ENCODE measurements around the gene OGDH. TPM values are rescaled to one million over a fixed set of nuclear protein-coding genes. Genes with fewer than 3 reads are reported as not detected.

OGDH gene
- total RNA-seq, 1 donor from 2014 or later = 68.0 TPM

DNA sequence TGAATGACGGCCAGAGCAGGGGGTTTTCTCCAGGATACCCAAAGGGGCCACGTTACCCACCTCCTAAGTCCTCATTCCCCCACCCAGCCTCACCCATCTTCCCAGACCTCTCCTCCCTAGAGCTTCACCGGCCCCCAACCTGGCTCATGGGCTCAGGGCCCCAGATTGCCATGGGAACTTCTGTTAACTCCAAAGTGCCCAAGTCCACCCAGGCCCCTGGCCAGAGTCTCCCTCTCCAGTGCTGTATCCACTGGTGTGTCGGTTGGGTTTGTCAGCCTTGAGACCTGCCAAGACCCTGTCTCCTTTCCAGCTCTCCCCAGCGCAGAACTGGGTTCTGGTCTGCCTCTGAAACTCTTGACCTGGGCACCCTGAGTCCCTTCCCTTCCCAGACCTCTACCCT lies 105.1 kb downstream of the OGDH start:
- H3K27ac Mint-ChIP-seq (ENCODE audit: unreplicated experiment) = no peak overlapping the region

DNA sequence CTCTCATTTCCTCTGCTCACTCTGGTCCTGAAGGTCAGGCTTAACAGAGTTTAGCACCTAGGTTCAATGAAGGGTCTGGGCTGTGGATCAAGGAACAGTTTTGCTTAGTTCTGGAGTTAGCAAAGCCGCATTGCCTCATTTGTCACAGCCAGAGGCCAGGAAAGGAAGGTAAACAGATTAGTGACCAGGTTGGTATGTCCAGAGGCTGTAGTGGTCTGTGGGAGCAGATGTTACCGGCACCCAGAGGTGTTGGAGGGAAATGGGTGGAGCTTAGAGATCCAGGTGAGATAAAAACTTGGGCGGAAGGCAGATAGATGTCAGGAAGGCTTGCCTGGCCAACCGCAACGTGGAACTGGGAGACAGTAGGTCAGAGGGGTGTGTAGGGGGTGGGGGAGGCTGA lies 105.6 kb downstream of the OGDH start:
- DNase-seq (ENCODE audit: extremely low spot score, unreplicated experiment) = no peak
- Mint-ChIP-seq H3K4me3 (ENCODE audit: unreplicated experiment) (no peak overlapping the region), H3K36me3 (ENCODE audit: unreplicated experiment) (peaks cover 14% of the 10 kb centered on the region), H3K27ac (ENCODE audit: unreplicated experiment) (no peak overlapping the region), H3K27me3 (ENCODE audit: unreplicated experiment) (no peaks in the 10 kb centered on the region), H3K9me3 (ENCODE audit: unreplicated experiment) (no peaks in the 10 kb centered on the region), H3K4me1 (ENCODE audit: unreplicated experiment) (no peaks in the 10 kb centered on the region)
- TF ChIP-seq, protein P1, sequence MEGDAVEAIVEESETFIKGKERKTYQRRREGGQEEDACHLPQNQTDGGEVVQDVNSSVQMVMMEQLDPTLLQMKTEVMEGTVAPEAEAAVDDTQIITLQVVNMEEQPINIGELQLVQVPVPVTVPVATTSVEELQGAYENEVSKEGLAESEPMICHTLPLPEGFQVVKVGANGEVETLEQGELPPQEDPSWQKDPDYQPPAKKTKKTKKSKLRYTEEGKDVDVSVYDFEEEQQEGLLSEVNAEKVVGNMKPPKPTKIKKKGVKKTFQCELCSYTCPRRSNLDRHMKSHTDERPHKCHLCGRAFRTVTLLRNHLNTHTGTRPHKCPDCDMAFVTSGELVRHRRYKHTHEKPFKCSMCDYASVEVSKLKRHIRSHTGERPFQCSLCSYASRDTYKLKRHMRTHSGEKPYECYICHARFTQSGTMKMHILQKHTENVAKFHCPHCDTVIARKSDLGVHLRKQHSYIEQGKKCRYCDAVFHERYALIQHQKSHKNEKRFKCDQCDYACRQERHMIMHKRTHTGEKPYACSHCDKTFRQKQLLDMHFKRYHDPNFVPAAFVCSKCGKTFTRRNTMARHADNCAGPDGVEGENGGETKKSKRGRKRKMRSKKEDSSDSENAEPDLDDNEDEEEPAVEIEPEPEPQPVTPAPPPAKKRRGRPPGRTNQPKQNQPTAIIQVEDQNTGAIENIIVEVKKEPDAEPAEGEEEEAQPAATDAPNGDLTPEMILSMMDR (IDR thresholded peaks at IDR 0.05) = no peak

More for the DNA sequence above, 105.1 kb downstream of the OGDH start:
- Mint-ChIP-seq H3K4me1 (ENCODE audit: unreplicated experiment) (no peaks in the 10 kb centered on the region), H3K4me3 (ENCODE audit: unreplicated experiment) (no peak overlapping the region), H3K9me3 (ENCODE audit: unreplicated experiment) (no peaks in the 10 kb centered on the region), H3K36me3 (ENCODE audit: unreplicated experiment) (peaks cover 16% of the 10 kb centered on the region), H3K27me3 (ENCODE audit: unreplicated experiment) (no peaks in the 10 kb centered on the region)
- no peak for DNase-seq (ENCODE audit: extremely low spot score, unreplicated experiment)
- TF ChIP-seq, protein P1 (IDR thresholded peaks at IDR 0.05) = no peak

DNA sequence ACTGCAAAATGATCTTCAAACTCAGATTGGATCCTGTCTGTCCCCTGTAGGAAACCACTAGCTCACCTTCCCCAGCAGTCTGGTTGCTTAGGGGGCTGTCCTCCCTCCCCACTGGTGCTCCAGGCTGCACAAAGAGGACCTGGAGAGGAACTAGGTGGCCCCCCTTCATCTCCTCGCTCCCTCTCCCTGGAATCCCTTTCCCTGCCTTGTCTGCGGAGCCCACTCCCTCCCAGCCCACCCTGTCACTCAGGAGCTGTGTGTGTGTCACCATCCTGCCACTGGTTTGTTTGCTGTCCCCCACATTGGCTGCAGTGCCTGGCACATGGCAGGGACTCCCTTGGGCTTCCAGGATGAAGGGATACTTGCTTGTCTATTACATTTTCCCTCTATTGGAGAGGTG lies 106.7 kb downstream of the OGDH start:
- Mint-ChIP-seq H3K4me3 (ENCODE audit: unreplicated experiment) (no peak overlapping the region), H3K27ac (ENCODE audit: unreplicated experiment) (no peak overlapping the region), H3K27me3 (ENCODE audit: unreplicated experiment) (no peaks in the 10 kb centered on the region), H3K4me1 (ENCODE audit: unreplicated experiment) (no peaks in the 10 kb centered on the region), H3K9me3 (ENCODE audit: unreplicated experiment) (no peaks in the 10 kb centered on the region), H3K36me3 (ENCODE audit: unreplicated experiment) (peaks cover 8% of the 10 kb centered on the region)
- DNase-seq (ENCODE audit: extremely low spot score, unreplicated experiment) = no peak
- TF ChIP-seq, protein P1 (IDR thresholded peaks at IDR 0.05) = no peak

DNA sequence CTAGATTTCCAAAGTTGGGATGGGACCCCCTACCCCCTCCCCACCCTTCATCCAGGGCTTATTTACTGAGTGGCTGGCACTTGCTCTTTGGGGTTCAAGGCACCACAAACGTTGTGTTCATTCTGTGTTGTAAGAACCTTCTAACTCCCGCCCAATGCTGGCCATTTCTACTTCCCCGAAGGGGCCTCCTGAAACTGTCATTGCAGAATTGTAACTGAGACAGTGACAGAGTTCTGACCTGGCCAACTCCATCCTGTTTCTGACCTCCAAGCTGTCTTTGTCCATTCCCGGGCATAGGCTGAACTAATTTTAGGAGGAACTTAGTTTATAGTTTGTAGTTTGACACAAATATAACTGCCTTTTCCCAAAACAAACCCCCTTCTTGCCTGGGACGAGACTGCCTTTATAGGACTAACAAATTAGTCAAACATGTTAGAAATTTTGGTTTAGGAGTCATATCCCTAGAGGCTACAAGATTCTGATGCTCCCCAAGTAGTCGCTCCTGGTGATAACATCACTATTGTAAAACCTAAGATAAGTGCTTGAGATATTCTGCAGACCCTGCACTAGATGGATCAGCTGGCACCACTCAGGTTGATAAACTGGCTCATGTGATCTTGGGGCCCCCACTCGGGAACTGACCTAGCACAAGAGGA lies 107.4 kb downstream of the OGDH start:
- H3K4me1 Mint-ChIP-seq (ENCODE audit: unreplicated experiment) = no peaks in the 10 kb centered on the region
- H3K4me3 Mint-ChIP-seq (ENCODE audit: unreplicated experiment) = no peak overlapping the region
- DNase-seq (ENCODE audit: extremely low spot score, unreplicated experiment) = no peak
- no peaks in the 10 kb centered on the region for H3K9me3 Mint-ChIP-seq (ENCODE audit: unreplicated experiment)
- no peaks in the 10 kb centered on the region for H3K27me3 Mint-ChIP-seq (ENCODE audit: unreplicated experiment)
- TF ChIP-seq, protein P1 (IDR thresholded peaks at IDR 0.05) = no peak
- H3K27ac Mint-ChIP-seq (ENCODE audit: unreplicated experiment) = no peak overlapping the region
- peaks cover 8% of the 10 kb centered on the region for H3K36me3 Mint-ChIP-seq (ENCODE audit: unreplicated experiment)

DNA sequence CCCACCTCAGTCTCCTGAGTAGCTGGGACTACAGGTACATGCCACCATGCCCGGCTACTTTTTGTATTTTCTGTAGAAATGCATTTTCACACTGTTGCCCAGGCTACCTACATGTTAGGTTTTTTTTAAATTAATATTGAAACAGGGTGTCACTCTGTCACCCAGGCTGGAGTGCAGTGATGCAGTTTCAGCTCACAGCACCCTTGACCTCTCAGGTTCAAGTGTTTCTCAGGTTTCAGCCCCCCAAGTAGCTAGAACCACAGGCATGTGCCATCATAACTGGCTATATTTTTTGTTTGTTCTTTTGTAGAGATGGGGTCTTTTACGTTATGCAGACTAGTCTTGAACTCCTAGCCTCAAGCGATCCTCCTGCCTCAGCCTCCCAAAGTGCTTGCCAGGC lies 109.8 kb downstream of the OGDH start:
- H3K36me3 Mint-ChIP-seq (ENCODE audit: unreplicated experiment) = no peaks in the 10 kb centered on the region
- TF ChIP-seq, protein P1 (IDR thresholded peaks at IDR 0.05) = no peak
- H3K27ac Mint-ChIP-seq (ENCODE audit: unreplicated experiment) = no peak overlapping the region
- H3K9me3 Mint-ChIP-seq (ENCODE audit: unreplicated experiment) = no peaks in the 10 kb centered on the region
- no peaks in the 10 kb centered on the region for H3K27me3 Mint-ChIP-seq (ENCODE audit: unreplicated experiment)
- DNase-seq (ENCODE audit: extremely low spot score, unreplicated experiment) = no peak
- H3K4me3 Mint-ChIP-seq (ENCODE audit: unreplicated experiment) = no peak overlapping the region
- H3K4me1 Mint-ChIP-seq (ENCODE audit: unreplicated experiment) = no peaks in the 10 kb centered on the region
